ENCODE data around the gene NOC3L. TPM values are rescaled to one million over a fixed set of nuclear protein-coding genes. Genes with fewer than 3 reads are reported as not detected.

Gene NOC3L
- total RNA-seq, 1 donor from 2014 or later = 26.2 TPM

DNA sequence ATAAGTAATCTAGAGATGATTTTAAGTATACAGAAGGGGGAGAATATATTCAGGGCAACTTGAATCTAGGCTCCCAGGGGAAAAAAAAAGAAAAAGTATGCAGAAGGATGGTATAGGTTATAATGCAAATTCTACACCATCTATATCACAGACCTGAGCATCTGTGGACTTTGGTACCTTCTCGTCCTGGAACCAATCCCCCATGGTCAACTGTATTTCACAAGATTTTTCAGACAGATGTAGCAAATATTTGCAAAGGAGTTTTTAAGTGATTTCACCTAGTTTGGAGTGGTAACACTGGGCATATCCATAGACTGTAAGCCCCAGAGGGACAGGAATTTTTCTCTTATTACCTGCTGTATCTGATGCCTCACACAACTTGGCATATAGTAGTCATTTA lies 58.8 kb downstream of the NOC3L start:
- intact Hi-C loops (cut with micrococcal nuclease) = no loop called here

DNA sequence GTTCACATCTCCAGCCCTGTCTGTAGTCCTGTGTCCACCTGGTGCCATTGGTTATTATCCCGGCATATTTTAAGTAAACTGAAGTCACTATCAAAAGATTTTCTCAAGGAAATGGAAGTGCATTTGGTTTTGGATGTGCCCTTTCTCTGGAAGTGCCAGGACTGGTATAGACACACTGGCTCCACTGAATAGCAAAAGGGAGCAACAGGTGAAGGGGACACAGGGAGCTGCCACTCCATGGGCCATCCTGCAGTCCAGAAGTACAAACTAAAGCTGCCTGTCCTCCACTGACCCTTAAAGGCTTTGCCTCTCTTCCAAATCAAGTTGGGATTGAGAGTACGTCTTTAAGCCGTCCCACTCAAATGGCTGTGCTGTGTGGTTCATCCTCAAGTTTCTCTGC lies 62.7 kb downstream of the NOC3L start:
- intact Hi-C loops (cut with micrococcal nuclease) = no loop called here

DNA sequence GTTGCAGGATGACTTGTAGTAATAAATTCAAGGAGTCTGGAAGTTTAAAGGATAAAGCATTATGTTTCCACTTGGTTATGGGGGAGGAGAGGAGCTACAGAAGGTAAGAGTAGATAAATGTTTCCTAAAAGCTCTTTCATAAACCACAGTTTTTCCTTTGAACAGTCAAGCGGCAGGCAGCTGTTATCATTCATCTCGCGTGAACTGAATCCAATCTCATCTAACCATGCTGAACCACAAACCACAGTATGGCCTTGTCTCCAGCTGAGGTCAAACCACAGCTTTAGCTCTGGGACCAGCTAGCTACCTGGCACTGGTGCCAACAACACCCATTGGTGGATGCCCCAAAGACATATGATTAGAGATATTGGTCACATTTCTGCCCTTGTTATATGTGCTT lies 63.3 kb downstream of the NOC3L start:
- intact Hi-C loops (cut with micrococcal nuclease) = no loop called here

DNA sequence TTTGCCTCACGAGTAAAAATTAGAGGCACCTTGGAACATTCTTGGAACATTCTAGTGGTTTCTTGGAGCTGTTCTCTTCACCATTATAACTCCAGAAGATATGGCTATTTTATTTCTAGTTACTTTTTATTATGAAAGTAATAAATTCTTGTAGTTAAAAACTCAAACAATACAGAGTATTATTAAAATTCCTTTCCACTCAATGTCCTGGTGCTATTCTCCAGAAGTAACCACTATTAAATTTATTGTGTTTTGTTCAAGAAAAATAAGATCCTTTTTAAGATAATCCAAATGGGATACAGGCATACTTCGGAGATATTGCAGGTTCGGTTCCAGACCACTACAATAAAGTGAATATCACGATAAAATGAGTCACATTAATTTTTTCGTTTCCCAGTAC lies 68.6 kb downstream of the NOC3L start:
- intact Hi-C loops (cut with micrococcal nuclease) = no loop called here

DNA sequence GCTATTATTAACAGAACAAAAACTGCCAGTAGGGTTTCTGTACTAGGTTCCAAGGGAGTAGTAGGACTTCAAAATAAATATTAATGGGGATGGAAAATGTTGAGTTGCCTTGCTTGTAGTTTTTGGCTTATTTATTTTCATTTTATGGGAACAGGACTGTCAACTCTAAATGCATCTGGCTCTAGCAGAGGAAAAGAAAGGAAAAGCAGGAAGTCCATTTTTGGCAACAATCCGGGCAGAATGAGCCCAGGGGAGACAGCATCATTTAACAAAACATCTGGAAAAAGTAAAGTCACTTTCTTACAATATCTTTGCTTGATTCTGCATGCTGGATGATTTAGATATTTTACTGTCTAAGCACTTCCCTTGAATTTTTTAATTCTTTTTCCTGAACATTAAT lies 69.4 kb downstream of the NOC3L start:
- intact Hi-C loops (cut with micrococcal nuclease) = no loop called here

DNA sequence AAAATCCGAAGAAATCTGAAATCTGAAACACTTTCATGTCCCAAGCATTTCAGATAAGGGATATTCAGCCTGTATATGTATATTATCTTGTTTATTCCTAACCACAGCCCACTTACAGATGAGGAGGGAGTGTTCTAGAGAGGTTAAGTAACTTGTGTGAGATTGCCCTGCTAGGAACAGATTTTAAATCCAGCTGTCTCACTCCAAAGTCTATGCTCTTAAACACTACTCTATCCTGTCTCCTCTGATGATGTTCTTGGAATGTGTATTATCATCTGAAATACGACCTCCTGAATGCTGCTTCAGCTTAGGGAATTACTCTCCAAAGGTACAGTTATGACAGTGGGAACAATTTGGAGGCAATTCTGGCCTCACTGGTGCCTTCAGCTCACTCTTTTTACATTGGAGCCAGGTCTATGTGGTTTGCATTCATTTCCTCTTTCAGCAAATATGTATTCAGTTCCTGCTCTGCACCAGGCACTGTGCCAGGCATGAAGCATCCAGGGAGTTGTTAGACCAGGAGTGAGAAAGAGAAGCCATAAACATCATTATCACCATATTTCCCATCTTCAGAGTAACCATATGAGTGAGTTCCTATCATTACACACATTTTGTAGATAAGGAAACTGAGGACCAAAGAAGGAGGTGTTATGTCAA lies 70.2 kb downstream of the NOC3L start:
- intact Hi-C loops (cut with micrococcal nuclease) = no loop called here

DNA sequence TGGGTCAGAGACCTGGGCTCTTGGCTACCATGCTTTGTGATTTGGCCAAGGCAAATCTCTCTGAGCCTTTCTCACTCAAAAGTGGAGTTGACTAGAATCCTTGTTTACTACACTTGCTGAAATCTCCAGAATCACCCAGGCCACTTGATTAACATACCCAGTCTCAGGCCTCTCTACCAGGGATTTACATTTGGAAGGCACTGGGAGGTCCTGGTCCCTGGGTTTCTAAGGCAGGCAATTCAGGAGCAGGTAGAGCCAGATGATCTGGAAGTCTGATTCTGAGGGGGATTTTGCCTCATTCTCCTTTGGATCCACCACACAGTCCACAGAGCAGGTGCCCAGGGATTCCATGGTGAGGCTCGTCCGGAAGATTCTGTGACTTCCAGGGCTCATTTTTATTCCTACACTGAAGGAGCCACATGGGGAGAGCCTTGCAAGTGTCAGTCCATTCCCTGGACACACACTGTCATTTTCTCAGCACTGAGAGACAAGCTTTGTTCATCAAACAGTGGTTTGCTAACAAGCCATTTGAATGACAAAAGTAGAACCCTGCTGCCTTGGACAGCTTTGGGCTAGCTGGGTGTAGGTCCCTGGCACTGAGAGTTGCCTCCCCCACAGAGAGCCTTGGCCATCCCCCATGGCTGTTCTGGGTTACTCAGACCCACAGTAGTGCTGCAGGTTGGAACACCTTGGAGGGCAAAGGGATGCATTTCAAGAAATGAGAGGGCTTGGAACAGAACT lies 74.2 kb downstream of the NOC3L start:
- intact Hi-C loops (cut with micrococcal nuclease) = no loop called here

DNA sequence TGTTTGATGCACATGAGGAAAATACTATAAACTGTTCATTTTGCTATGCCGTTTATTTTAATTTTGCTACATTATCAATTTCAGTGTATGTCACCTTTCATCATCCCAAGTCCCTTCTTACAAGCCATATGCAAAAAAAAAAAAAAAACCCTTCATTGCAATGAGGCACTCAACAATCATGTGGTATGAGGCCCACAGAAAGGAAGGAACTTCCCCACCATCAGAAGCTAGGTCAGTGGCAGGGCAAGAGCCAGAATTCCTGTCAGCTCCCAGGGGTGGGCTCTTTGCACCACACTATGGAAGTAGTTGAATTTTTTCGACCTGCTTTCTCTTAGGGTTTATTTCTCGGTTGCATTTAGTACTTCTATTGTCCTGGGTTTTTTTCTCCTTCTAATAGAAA lies 75.4 kb downstream of the NOC3L start:
- intact Hi-C loops (cut with micrococcal nuclease) = no loop called here

DNA sequence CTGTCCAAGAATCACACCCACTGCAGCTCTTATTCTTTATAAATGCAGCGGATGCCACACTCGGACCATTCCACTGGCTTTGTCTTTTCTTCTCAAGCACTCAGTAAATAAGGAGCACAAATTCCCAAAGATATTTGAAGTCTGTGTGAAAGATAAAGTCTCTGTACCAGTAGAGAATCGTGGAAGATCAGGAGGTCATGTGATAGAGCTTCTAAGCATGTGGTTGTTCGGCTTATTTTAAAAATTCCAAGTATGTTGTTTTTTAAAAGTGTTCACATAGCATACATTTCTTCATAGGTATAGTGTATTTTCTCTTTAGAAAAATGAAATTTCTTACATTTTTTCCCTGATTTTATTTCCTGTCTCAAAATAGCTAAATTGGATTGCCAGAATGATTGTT lies 75.8 kb downstream of the NOC3L start:
- intact Hi-C loops (cut with micrococcal nuclease) = no loop called here

DNA sequence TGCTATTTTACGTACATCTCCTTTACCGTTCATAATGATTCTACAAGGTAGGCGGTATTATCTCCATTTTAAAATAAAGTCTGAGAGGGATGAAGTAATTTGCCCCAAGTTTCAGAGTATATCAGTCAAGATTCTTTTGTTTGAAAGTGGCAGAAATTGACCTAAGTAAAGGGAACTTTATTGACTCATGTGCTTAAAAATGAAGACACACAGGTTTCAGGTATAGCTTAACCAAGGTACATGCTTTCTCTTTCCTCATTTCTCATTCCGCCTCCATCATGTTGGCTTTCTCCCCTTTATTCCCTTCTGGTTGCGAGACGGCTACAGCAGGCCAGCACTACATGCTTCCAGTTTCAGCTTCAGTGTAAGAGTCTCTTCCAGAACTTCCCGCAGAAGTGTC lies 77.5 kb downstream of the NOC3L start:
- intact Hi-C loops (cut with micrococcal nuclease) = no loop called here

Other genes starting within 250 kb of the NOC3L start
- 0.11 TPM in 2 replicates for gene TBC1D12, start 39.6 kb upstream of the NOC3L start, total RNA-seq
- gene HELLS, start 182.8 kb upstream of the NOC3L start, total RNA-seq = 160 and 164 TPM in 2 replicates